Right atrium auricular region (tissue), 2 donors: Measurements from ENCODE around the gene POU4F2. TPM values are rescaled to one million over a fixed set of nuclear protein-coding genes. Genes with fewer than 3 reads are reported as not detected.

ENCODE experiments used
- DNase-seq: peaks from one replicate; pipeline ENCODE4 v3.0.0-alpha.2; 2019; ENCODE audit warnings: low spot score
- H3K27ac ChIP-seq, 2 donors: fragments of 200-600 bp; sonication (generic); 1 replicate in 1 of 2; 2 replicates in 1 of 2; pipeline ENCODE4 v1.5.1; 2016 to 2019
- H3K27me3 ChIP-seq, 2 donors: fragments of 200-600 bp; sonication (generic); one replicate each; pipeline versions ENCODE4 v1.5.1 to v1.6.0; 2017 to 2019
- H3K36me3 ChIP-seq: fragments of 200-600 bp; sonication (generic); one replicate; pipeline ENCODE4 v1.5.1; 2016
- H3K4me1 ChIP-seq, 2 donors: fragments of 200-600 bp; sonication (generic); one replicate each; pipeline versions ENCODE4 v1.5.1 to v1.6.0; 2017 to 2019
- H3K4me3 ChIP-seq, 2 donors: fragments of 200-600 bp; sonication (generic); 1 replicate in 1 of 2; 2 replicates in 1 of 2; pipeline ENCODE4 v1.5.1; 2017 to 2019; ENCODE audit warnings: mild to moderate bottlenecking in 1 of 2, moderate library complexity in 1 of 2
- H3K9me3 ChIP-seq, 2 donors: fragments of 200-600 bp; sonication (generic); one replicate each; pipeline ENCODE4 v1.5.1; 2019
- total RNA-seq, 2 donors: library from RNA; depleted of rRNA; stranded (reverse); fragments of >200 nt; gene quantifications; one replicate each; pipeline ENCODE4 v1.1.0, GENCODE V29; 2016
- TF ChIP-seq, protein P1 (sequence below), 2 donors: fragments of 200-600 bp; sonication (generic); IDR thresholded peaks; one replicate each; pipeline ENCODE4 v1.5.1; 2019; ENCODE audit warnings: antibody characterized with exemption in 2 of 2

Gene POU4F2
- total RNA-seq, 2 donors from 2014 or later, result not detected

DNA sequence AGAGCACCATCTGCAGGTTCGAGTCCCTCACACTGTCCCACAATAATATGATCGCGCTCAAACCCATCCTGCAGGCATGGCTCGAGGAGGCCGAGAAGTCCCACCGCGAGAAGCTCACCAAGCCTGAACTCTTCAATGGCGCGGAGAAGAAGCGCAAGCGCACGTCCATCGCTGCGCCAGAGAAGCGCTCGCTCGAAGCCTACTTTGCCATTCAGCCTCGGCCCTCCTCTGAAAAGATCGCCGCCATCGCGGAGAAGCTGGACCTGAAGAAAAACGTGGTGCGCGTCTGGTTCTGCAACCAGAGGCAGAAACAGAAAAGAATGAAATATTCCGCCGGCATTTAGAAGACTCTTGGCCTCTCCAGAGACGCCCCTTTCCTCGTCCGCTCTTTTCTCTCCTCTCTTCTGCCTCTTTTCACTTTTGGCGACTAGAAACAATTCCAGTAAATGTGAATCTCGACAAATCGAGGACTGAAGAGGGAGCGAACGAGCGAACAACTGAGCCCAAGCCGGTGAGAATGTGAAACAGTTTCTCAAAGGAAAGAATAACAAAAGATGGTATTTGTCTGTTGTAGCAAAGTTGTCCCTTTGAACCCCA is 1.9 kb downstream of the POU4F2 start:
- Histone ChIP-seq H3K36me3 (no peaks in the 10 kb centered on the region), H3K4me1 (peaks cover 0 to 28% of the 10 kb centered on the region in 2 donors), H3K9me3 (no peaks in the 10 kb centered on the region), H3K27ac (no peak overlapping the region), H3K4me3 (no peak overlapping the region), H3K27me3 (peaks cover 21 to 41% of the 10 kb centered on the region in 2 donors)
- TF ChIP-seq, protein P1, sequence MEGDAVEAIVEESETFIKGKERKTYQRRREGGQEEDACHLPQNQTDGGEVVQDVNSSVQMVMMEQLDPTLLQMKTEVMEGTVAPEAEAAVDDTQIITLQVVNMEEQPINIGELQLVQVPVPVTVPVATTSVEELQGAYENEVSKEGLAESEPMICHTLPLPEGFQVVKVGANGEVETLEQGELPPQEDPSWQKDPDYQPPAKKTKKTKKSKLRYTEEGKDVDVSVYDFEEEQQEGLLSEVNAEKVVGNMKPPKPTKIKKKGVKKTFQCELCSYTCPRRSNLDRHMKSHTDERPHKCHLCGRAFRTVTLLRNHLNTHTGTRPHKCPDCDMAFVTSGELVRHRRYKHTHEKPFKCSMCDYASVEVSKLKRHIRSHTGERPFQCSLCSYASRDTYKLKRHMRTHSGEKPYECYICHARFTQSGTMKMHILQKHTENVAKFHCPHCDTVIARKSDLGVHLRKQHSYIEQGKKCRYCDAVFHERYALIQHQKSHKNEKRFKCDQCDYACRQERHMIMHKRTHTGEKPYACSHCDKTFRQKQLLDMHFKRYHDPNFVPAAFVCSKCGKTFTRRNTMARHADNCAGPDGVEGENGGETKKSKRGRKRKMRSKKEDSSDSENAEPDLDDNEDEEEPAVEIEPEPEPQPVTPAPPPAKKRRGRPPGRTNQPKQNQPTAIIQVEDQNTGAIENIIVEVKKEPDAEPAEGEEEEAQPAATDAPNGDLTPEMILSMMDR (IDR thresholded peaks at IDR 0.05), result no peak
- no peak for DNase-seq

DNA sequence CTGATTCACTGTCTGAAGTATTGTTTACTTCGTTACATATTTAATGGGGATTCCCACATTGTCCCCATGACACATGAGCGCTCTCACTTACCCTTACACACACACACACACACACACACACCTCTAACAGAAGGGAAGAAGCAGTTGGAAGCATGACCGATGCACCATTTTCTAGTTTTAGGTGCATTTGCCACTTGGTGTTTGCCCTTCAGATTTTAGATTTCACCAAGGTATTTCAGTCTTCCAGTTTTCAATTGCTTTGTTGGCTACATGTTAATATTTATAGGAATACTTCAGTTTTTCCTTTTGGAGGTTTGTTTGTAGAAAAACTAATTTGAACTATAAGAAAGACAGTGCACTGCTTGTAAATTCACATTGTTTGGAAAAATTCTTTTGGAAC is 3.1 kb downstream of the POU4F2 start:
- no peak for DNase-seq
- Histone ChIP-seq H3K4me1 (peaks cover 0 to 26% of the 10 kb centered on the region in 2 donors), H3K4me3 (no peak overlapping the region), H3K9me3 (no peaks in the 10 kb centered on the region), H3K36me3 (no peaks in the 10 kb centered on the region), H3K27ac (no peak overlapping the region), H3K27me3 (peaks cover 21 to 44% of the 10 kb centered on the region in 2 donors)
- TF ChIP-seq, protein P1 (IDR thresholded peaks at IDR 0.05), result no peak

DNA sequence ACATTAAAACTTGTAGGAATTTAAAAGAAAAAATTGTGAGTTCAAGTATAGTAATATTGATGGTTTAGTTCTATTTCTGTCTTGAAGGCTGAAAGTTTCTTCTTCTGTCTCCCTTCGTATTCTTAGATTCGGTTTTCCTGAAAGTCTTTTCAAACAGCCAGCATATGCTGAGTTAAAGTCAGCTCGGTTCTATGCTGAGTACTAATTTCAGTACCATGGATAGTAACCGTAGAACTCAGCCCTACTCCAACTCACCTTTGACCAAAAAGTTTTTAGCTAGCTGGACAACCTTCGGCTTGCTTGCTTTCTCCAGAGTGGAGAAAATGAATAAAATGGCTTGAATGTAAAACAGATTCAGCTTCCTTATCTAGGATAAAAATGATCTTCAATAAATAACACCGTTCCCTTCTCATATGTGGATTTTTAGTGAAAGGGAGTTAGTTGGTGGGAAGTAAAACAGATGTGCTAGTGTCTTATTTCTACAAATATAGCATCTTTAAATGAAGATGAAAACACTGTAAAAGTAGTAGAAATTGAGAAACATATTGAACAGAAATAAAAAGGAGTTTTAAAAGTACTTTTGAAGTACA is 5.2 kb downstream of the POU4F2 start:
- no peak for DNase-seq
- no peaks in the 10 kb centered on the region for H3K36me3 ChIP-seq
- peaks cover 15 to 36% of the 10 kb centered on the region in 2 donors for H3K27me3 ChIP-seq
- H3K9me3 ChIP-seq, result no peaks in the 10 kb centered on the region
- no peak overlapping the region for H3K27ac ChIP-seq
- no peak overlapping the region for H3K4me3 ChIP-seq
- H3K4me1 ChIP-seq, result peaks cover 0 to 5% of the 10 kb centered on the region in 2 donors
- TF ChIP-seq, protein P1 (IDR thresholded peaks at IDR 0.05), result no peak

DNA sequence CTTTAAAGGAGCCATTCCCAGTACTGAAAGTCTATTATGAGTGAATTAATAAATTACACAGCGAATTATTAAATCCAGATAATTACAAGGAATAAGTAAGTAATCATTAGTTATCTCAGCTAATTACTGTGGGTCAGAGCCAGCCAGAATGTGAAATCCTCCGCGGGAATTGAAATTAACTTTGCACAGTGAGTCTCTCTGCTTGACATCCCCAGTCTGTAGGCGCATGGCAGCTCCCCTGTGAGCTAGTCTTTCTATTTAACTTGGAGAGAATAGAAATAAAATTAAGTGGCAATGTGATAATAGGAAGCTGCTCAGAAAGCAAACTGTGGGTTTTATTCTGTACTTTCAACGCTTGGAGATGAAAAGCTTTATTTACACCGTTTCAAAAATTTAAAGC is 7.2 kb downstream of the POU4F2 start:
- TF ChIP-seq, protein P1 (IDR thresholded peaks at IDR 0.05), result no peak
- DNase-seq, result no peak
- Histone ChIP-seq H3K9me3 (no peaks in the 10 kb centered on the region), H3K4me1 (no peaks in the 10 kb centered on the region), H3K36me3 (no peaks in the 10 kb centered on the region), H3K27me3 (peaks cover 0 to 19% of the 10 kb centered on the region in 2 donors), H3K4me3 (no peak overlapping the region), H3K27ac (no peak overlapping the region)

DNA sequence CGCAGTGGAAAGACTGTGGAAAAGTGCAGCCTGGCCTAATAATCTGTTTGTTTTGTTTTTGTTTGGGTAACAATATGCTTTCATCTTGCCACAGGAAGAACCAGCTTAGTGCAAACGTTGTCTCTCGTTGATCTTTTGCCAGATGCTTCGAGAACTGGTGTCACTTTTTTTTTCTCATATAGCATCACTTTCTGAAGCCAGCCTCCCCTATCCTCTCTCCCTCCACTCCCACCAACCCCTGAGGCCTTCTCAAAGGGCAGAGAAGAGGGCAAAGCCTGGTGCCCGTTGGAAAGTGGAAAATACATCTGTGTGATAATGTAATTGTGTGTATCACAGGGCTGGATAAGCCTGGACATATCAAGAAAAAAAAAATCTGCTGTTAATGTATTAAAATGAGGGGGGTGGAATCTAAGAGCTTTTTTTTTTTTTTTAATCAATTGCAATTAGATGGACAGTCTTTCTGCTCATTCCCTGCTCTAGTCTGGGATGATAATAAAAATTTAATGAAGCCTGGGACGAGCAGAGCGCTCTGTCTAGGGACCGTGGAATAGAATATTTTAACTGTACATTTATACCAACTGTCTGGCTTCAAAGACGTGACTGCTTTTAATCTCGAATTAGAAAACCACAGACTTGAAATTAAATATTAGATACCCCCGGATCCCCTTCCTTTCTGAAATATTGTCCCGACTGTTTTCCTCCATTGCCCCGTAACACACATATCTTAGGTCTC is 8.1 kb downstream of the POU4F2 start:
- Histone ChIP-seq H3K9me3 (no peaks in the 10 kb centered on the region), H3K36me3 (no peaks in the 10 kb centered on the region), H3K4me1 (no peaks in the 10 kb centered on the region), H3K27ac (no peak overlapping the region), H3K4me3 (no peak overlapping the region), H3K27me3 (peaks cover 0 to 12% of the 10 kb centered on the region in 2 donors)
- no peak for DNase-seq
- TF ChIP-seq, protein P1 (IDR thresholded peaks at IDR 0.05), result no peak
